GM15510 (cell line): ENCODE measurements around the gene NDST4.

ENCODE experiments used
- POLR2A ChIP-seq: IDR thresholded peaks from 3 replicates; pipeline ENCODE4 v1.6.1; 2011; ENCODE audit warnings: borderline replicate concordance; ENCODE audit not compliant: insufficient read length; ENCODE audit errors: extremely low read depth

NDST4 gene

GRCh38 chr4:114976901-114977300, 136.5 kb downstream of the NDST4 start:
- TF ChIP-seq POLR2A: no peak

- no peak for TF ChIP-seq POLR2A
Observed at GRCh38 chr4:114964026-114964425, 149.4 kb downstream of the NDST4 start.

DNA sequence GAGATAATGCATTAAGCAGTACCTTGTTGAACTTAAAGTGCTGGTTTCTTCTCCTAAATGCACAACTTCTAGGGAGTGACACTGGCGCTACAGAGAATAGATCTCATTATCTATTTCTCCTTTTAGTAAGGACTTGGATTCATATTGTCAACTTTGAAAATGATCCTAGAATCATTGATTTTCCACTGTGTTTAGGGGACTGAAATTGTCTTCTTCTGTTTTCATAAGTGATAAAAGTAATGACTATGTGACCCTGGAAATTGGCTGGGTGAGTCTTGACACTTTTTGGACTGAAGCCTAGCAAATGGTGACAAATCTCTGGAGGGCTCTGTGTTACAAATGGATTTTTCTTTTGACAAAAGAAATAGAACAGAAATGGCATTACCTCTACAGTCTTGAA, 167.8 kb downstream of the NDST4 start:
- no peak for TF ChIP-seq POLR2A

DNA sequence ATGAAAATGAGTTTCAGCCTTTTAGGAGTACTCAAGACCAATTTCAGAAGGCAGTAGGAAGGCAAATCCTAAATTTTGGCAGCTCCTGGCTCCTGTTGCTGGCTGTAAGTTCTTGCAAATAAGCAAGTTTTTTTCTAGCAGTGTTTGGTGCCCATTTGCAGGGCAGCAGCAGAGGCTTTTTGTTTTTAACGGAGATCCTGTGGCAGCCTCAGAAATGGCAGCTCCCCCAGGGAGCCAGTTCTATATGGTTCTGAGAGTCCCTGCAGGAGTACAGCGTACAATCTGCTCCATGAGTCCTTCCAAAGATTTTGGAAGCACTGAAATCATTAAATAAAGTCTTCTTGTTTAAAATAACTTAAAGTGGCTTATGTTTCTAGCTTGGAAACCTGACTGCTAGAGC, 171.9 kb downstream of the NDST4 start:
- TF ChIP-seq POLR2A: no peak

GRCh38 chr4:114927881-114928280, 185.5 kb downstream of the NDST4 start:
- no peak for TF ChIP-seq POLR2A

GRCh38 chr4:114926583-114926982, 186.8 kb downstream of the NDST4 start:
- TF ChIP-seq POLR2A: no peak

GRCh38 chr4:114924311-114924710, 189.1 kb downstream of the NDST4 start:
- TF ChIP-seq POLR2A: no peak

- TF ChIP-seq POLR2A: no peak
Observed at GRCh38 chr4:114922592-114922933, 190.9 kb downstream of the NDST4 start.

DNA sequence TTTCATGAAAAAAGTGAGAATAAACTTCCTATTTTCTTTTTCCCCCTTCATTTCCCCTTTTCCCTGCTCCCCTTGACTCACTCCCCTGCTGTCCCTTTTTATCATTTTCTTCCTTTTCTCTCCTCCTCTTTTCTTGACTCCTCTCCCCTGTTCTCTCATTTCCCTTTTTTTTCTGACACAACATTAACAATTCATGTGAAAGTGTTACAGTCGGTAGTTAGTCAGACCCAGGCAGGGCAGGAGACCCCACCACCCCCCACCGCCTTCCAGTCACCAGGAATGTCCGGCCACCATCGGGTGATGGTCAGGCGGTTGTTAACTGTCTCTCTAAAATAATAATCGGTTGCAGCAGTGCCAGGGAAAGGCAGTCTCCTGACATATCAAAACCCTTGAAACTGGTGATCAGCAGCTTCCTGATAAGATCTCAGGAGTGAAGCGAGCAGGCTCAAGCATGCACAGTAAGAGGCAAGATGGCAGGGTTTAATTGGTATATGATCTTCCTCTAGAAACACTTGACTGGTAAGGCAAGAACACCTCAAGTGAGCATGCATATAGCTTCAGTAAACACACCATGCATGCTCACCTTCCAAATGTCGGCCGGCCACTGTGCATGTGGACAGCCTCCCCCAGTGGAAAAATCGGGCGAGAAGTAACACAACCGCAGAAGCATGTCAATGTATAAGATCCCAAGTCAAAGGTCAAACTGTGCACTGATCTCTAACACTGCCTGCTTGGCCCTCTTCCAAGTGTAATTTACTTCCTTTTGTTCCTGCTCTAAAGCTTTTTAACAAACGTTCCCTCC, 191.4 kb downstream of the NDST4 start:
- no peak for TF ChIP-seq POLR2A

DNA sequence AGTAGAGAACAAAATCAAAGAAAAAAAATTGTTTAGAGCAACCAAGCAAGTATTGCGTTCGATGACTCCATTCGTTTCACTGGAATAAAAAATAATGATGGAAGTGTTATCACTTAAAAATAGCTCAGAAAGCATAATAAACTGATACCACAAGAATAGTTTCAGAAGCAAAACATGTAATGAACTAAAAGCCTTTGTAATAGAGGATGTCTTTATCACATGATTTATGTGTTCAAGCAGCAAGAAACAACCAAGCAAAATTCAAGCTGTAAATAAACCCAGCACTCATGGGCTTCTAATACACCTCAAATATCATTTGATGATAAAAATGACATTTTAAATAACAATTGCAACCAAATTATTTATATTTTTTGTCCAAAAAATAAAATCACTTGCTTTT, 192.2 kb downstream of the NDST4 start:
- TF ChIP-seq POLR2A: no peak

DNA sequence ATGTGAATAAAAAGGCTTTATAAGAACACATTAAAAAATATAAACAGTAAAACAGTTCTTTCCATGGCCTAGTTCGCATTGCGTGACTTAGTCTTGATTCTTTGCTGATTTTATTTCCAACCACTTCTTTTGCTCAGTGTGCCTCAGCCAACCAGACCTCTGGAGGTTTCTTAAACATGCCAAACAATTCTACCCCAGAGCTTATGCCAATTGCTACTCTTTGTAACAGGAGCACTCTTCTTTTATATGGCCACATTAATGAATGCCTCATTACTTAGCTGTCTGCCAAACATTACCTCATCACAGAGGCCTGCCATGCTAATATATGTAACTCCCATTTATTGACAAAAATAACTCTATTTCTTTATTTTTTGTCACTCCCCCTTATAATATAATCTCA, 202.3 kb downstream of the NDST4 start:
- TF ChIP-seq POLR2A: no peak

GRCh38 chr4:114907568-114907967, 205.9 kb downstream of the NDST4 start:
- no peak for TF ChIP-seq POLR2A

DNA sequence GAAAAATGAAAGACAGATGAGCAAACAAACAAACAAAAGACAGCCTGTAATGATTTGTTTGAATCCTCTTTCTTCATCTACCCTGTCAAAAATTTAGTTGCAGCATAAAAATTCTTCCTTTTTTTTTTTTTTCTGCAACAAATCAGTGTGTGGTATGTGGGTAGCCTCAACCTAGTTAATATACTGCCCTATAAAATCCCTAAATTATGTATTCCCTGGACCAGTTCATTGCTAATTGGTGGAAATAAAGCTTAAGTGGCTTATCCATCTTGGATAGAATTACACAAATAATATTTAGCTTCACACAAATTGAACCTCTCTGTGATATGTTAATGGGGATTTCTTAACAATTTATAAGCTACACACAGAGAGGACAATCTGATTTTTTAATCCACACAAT, 208.4 kb downstream of the NDST4 start:
- TF ChIP-seq POLR2A: no peak

DNA sequence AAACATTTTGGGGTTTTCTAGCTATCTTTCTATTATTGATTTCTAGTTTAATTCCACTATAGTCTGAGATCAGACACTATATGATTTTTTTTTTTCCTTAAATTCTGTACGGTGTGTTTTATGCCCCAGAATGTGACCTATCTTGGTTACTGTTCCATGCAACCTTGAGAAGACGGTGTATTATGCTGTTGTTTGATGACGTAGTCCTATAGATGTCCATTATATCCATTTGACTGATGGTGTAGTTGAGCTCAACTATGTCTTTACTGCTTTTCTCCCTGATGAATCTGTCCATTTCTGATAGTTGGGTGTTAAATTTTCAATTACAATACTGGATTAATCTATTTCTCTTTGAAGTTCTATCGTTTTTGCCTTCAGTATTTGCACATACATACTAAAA, 212.5 kb downstream of the NDST4 start:
- no peak for TF ChIP-seq POLR2A

DNA sequence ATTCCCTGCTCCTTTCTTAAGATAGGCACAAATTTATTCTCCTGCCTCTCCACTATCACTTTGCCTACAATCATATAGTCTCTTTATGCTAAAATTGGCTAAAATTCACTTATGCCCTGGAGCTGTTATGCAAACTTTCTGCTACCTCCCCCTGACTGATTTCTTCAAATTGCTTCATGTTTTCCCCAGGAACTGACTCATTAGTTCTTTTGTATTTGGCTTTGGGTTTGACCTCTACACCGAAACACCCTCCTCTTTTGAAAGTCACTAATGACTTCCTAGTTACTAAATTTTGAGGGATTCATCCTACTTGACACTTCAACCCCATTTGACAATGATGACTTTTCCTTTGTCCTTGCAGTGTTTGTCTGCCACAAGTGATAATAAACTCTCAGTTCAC, 222.6 kb downstream of the NDST4 start:
- no peak for TF ChIP-seq POLR2A

GRCh38 chr4:114886761-114887160, 226.7 kb downstream of the NDST4 start:
- no peak for TF ChIP-seq POLR2A

GRCh38 chr4:114883641-114884040, 229.8 kb downstream of the NDST4 start:
- TF ChIP-seq POLR2A: no peak

DNA sequence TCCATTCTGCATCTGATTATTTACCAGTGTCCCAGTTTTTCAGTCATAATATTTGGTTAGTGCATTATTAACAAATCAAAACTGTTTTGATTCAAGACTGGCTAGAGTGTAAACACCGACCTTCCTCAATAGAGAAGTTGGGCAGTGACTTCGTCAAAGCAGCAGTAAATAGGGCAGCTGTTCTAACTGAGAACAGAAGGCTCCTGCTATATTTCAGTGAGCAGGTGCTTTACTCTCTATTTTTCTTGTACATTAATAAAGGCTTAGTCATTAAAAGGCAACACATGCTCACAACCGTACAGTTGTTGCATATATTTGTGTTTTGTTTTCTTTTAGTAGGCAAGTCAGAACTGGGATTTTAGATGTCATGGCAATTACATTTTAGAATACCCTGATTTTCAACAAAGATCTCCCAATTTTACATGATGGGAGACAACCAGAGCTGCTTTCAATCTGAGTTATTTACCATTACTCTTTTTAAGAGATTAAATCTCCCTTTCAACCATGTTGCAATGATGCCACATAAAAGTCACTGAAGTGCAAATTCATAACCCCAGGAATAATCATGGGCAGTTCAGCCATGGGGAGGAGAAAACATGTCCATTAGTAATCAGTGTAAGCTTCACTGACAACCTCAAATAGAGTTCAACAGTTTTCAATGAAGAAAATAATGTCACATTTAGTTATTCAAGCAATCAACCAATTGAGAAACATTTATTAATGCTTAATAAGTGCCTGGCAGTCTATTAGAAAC, 233.3 kb downstream of the NDST4 start:
- no peak for TF ChIP-seq POLR2A
